Neuronal stem cell (in vitro differentiated cells): ENCODE measurements around the gene NGEF.

Source experiments
- DNase-seq: peaks from one replicate; pipeline ENCODE4 v3.0.0-alpha.2; 2013; ENCODE audit warnings: low spot score
- H2AFZ ChIP-seq: one replicate; pipeline ENCODE4 v1.6.1; 2013; ENCODE audit warnings: mild to moderate bottlenecking, low read length, inconsistent platforms
- H2AK5ac ChIP-seq: 2 replicates; pipeline ENCODE4 v1.6.1; 2013; ENCODE audit warnings: low read depth, mild to moderate bottlenecking, inconsistent platforms, low read length, moderate library complexity, mixed read lengths
- H2BK120ac ChIP-seq: 2 replicates; pipeline ENCODE4 v1.6.1; 2013; ENCODE audit warnings: low read depth, mild to moderate bottlenecking, inconsistent platforms, low read length, moderate library complexity, mixed read lengths
- H2BK12ac ChIP-seq: one replicate; pipeline ENCODE4 v1.6.1; 2013; ENCODE audit warnings: low read length, inconsistent platforms
- H2BK15ac ChIP-seq: 2 replicates; pipeline ENCODE4 v1.6.1; 2013; ENCODE audit warnings: mild to moderate bottlenecking, low read length, inconsistent platforms, mixed read lengths
- H2BK5ac ChIP-seq: one replicate; pipeline ENCODE4 v1.6.1; 2013; ENCODE audit warnings: inconsistent platforms, mild to moderate bottlenecking, low read length, moderate library complexity
- H3K14ac ChIP-seq: one replicate; pipeline ENCODE4 v1.6.1; 2013; ENCODE audit warnings: low read length, inconsistent platforms
- H3K18ac ChIP-seq: 2 replicates; pipeline ENCODE4 v1.6.1; 2013; ENCODE audit warnings: low read length, inconsistent platforms
- H3K23ac ChIP-seq: 2 replicates; pipeline ENCODE4 v1.6.1; 2013; ENCODE audit warnings: low read depth, mild to moderate bottlenecking, mixed read lengths, low read length, inconsistent platforms; ENCODE audit not compliant: poor library complexity
- H3K27ac ChIP-seq: replicated peaks from 3 replicates; pipeline ENCODE4 v1.5.1; 2013; ENCODE audit warnings: low read length, inconsistent platforms
- H3K27me3 ChIP-seq, 3 experiments: 2 replicates each; pipeline ENCODE4 v1.6.1; 2013; ENCODE audit warnings: low read length in 3 of 3, mild to moderate bottlenecking in 2 of 3, inconsistent platforms in 1 of 3, low read depth in 1 of 3, mixed read lengths in 1 of 3, moderate library complexity in 1 of 3; ENCODE audit not compliant: control insufficient read depth in 3 of 3, insufficient read depth in 3 of 3
- H3K36me3 ChIP-seq, 2 donors: replicated peaks in 1 of 2; 2 replicates each; pipeline ENCODE4 v1.6.1; 2013; ENCODE audit warnings: low read length in 2 of 2; ENCODE audit not compliant: control insufficient read depth in 2 of 2, insufficient read depth in 2 of 2
- H3K4ac ChIP-seq: 2 replicates; pipeline ENCODE4 v1.6.1; 2013; ENCODE audit warnings: inconsistent platforms, mild to moderate bottlenecking, low read length, moderate library complexity
- H3K4me1 ChIP-seq, 2 donors: 1 replicate in 1 of 2; 2 replicates in 1 of 2; pipeline ENCODE4 v1.6.1; 2013; ENCODE audit warnings: low read length in 2 of 2, low read depth in 1 of 2; ENCODE audit not compliant: control insufficient read depth in 2 of 2, insufficient read depth in 1 of 2
- H3K4me2 ChIP-seq: one replicate; pipeline ENCODE4 v1.6.1; 2013; ENCODE audit warnings: mild to moderate bottlenecking, low read length, inconsistent platforms; ENCODE audit not compliant: insufficient read depth, poor library complexity, severe bottlenecking
- H3K4me3 ChIP-seq, 2 donors: 2 replicates each; pipeline ENCODE4 v1.5.1; 2013; ENCODE audit warnings: low read length in 2 of 2, mild to moderate bottlenecking in 2 of 2, inconsistent platforms in 1 of 2, moderate library complexity in 1 of 2
- H3K79me1 ChIP-seq: one replicate; pipeline ENCODE4 v1.6.1; 2013; ENCODE audit warnings: low read depth, mild to moderate bottlenecking, inconsistent platforms, low read length, moderate library complexity
- H3K9ac ChIP-seq: one replicate; pipeline ENCODE4 v1.6.1; 2013; ENCODE audit warnings: mild to moderate bottlenecking, low read depth, low read length, inconsistent platforms; ENCODE audit not compliant: poor library complexity
- H3K9me3 ChIP-seq, 2 donors: replicated peaks in 1 of 2; 2 replicates each; pipeline versions ENCODE3 to v1.6.1; 2013; ENCODE audit warnings: low read length in 2 of 2, mild to moderate bottlenecking in 2 of 2, inconsistent platforms in 1 of 2, low read depth in 1 of 2, mixed read lengths in 1 of 2, moderate library complexity in 1 of 2; ENCODE audit not compliant: control insufficient read depth in 2 of 2, insufficient read depth in 1 of 2
- H4K8ac ChIP-seq: one replicate; pipeline ENCODE4 v1.6.1; 2013; ENCODE audit warnings: low read depth, mild to moderate bottlenecking, inconsistent platforms, low read length, moderate library complexity
- H4K91ac ChIP-seq: one replicate; pipeline ENCODE4 v1.6.1; 2013; ENCODE audit warnings: low read length, low read depth, mild to moderate bottlenecking, inconsistent platforms; ENCODE audit not compliant: poor library complexity
- WGBS, 2 donors: extraction: QIAGEN DNeasy Blood & Tissue Kit; methylation state at CpG; one replicate each; pipeline ENCODE4 v1.1.7; 2013; ENCODE audit warnings: missing lambda C conversion rate in 2 of 2, mixed read lengths in 1 of 2; ENCODE audit not compliant: insufficient read length in 2 of 2, insufficient replicate concordance in 1 of 2; ENCODE audit errors: extremely low coverage in 2 of 2; 5-methylcytosine and 5-hydroxymethylcytosine counted together

NGEF gene

GRCh38 chr2:232970051-232970450 is 43.0 kb downstream of the NGEF start:
- DNase-seq: no peak
- Histone ChIP-seq H3K4me2 (no peak overlapping the region), H2BK5ac (no peak overlapping the region), H3K36me3 (no peaks in the 10 kb centered on the region), H2AK5ac (no peak overlapping the region), H3K23ac (no peak overlapping the region), H3K4ac (no peak overlapping the region), H2AFZ (no peak overlapping the region), H3K18ac (no peak overlapping the region), H3K9me3 (peaks cover 2 to 3% of the 10 kb centered on the region in 2 donors), H3K27ac (no peak overlapping the region), H4K8ac (no peak overlapping the region), H3K4me3 (no peak overlapping the region), H3K9ac (no peak overlapping the region), H3K4me1 (no peaks in the 10 kb centered on the region), H3K27me3 (no peaks in the 10 kb centered on the region), H2BK120ac (no peak overlapping the region), H2BK15ac (no peak overlapping the region), H2BK12ac (no peak overlapping the region), H3K79me1 (no peaks in the 10 kb centered on the region), H3K14ac (no peak overlapping the region), H4K91ac (no peak overlapping the region)
- WGBS, 2 donors: no CpG with 5 or more reads among the region's 2 CpGs

- H2AFZ ChIP-seq: no peak overlapping the region
- H3K18ac ChIP-seq: no peak overlapping the region
- H3K9me3 ChIP-seq: peaks cover 0 to 2% of the 10 kb centered on the region in 2 donors
- H3K4me2 ChIP-seq: no peak overlapping the region
- no CpG with 5 or more reads among the region's 2 CpGs for WGBS, 2 donors
- no peak for DNase-seq
- H3K23ac ChIP-seq: no peak overlapping the region
- no peak overlapping the region for H4K8ac ChIP-seq
- H3K79me1 ChIP-seq: no peaks in the 10 kb centered on the region
- H3K14ac ChIP-seq: no peak overlapping the region
- no peaks in the 10 kb centered on the region for H3K27me3 ChIP-seq
- H2BK120ac ChIP-seq: no peak overlapping the region
- no peak overlapping the region for H2AK5ac ChIP-seq
- H3K4me3 ChIP-seq: no peak overlapping the region
- no peak overlapping the region for H3K27ac ChIP-seq
- no peak overlapping the region for H2BK12ac ChIP-seq
- no peak overlapping the region for H3K4ac ChIP-seq
- H2BK15ac ChIP-seq: no peak overlapping the region
- H3K36me3 ChIP-seq: no peaks in the 10 kb centered on the region
- no peaks in the 10 kb centered on the region for H3K4me1 ChIP-seq
- H4K91ac ChIP-seq: no peak overlapping the region
- H2BK5ac ChIP-seq: no peak overlapping the region
- H3K9ac ChIP-seq: no peak overlapping the region
Observed at GRCh38 chr2:232967474-232967873, 45.6 kb downstream of the NGEF start.

GRCh38 chr2:232966122-232966521 is 46.9 kb downstream of the NGEF start:
- Histone ChIP-seq H4K91ac (no peak overlapping the region), H2BK15ac (no peak overlapping the region), H3K9me3 (peaks cover 0 to 2% of the 10 kb centered on the region in 2 donors), H3K9ac (no peak overlapping the region), H2BK5ac (no peak overlapping the region), H2BK120ac (no peak overlapping the region), H2BK12ac (no peak overlapping the region), H3K4me1 (no peaks in the 10 kb centered on the region), H3K18ac (peak overlapping the region; percentile 80), H3K14ac (no peak overlapping the region), H2AK5ac (no peak overlapping the region), H3K4me2 (no peak overlapping the region), H3K79me1 (no peaks in the 10 kb centered on the region), H3K23ac (no peak overlapping the region), H3K4me3 (no peak overlapping the region), H3K36me3 (no peaks in the 10 kb centered on the region), H4K8ac (peak overlapping the region; percentile 43), H3K27ac (no peak overlapping the region), H3K27me3 (no peaks in the 10 kb centered on the region), H3K4ac (no peak overlapping the region), H2AFZ (no peak overlapping the region)
- DNase-seq: no peak
- WGBS, 2 donors: no CpG with 5 or more reads among the region's 5 CpGs

GRCh38 chr2:232963913-232964312 is 49.1 kb downstream of the NGEF start:
- peaks cover 0 to 2% of the 10 kb centered on the region in 2 donors for H3K9me3 ChIP-seq
- no peaks in the 10 kb centered on the region for H3K4me1 ChIP-seq
- no peak overlapping the region for H3K4ac ChIP-seq
- no peak overlapping the region for H2AK5ac ChIP-seq
- WGBS, 2 donors: no CpG with 5 or more reads among the region's 1 CpG
- H3K27ac ChIP-seq: no peak overlapping the region
- H3K18ac ChIP-seq: no peak overlapping the region
- no peak overlapping the region for H3K4me2 ChIP-seq
- H4K91ac ChIP-seq: no peak overlapping the region
- no peaks in the 10 kb centered on the region for H3K36me3 ChIP-seq
- H3K79me1 ChIP-seq: no peaks in the 10 kb centered on the region
- H2BK12ac ChIP-seq: no peak overlapping the region
- H2AFZ ChIP-seq: no peak overlapping the region
- H4K8ac ChIP-seq: no peak overlapping the region
- H2BK15ac ChIP-seq: no peak overlapping the region
- H3K27me3 ChIP-seq: no peaks in the 10 kb centered on the region
- no peak overlapping the region for H2BK120ac ChIP-seq
- H3K23ac ChIP-seq: no peak overlapping the region
- no peak overlapping the region for H3K4me3 ChIP-seq
- no peak overlapping the region for H3K9ac ChIP-seq
- no peak overlapping the region for H3K14ac ChIP-seq
- no peak overlapping the region for H2BK5ac ChIP-seq
- no peak for DNase-seq
